K562 (cell line): ENCODE results near the gene CD93. TPM values are rescaled to one million over a fixed set of nuclear protein-coding genes. Genes with fewer than 3 reads are reported as not detected.

Source experiments
- ATAC-seq: fragments of 200-7000 bp; cut with Tn5 transposase; 3 replicates; pipeline ENCODE4 v1.9.1; 2020; ENCODE audit warnings: moderate library complexity
- BruUV-seq: library from RNA; stranded (reverse); fragments of 400-500 nt; replicated peaks from 2 replicates; lab custom pipeline; 2021; lab: Mats Ljungman, UMichigan
- CTCF ChIA-PET: fragments of 300-600 bp; formaldehyde crosslinking; extraction: SDS; loops from one replicate; lab custom pipeline; 2021; ENCODE audit warnings: low intra/inter-chr PET ratio; lab: Yijun Ruan, JAX
- POLR2A ChIA-PET: fragments of 300-600, 350-650 bp; sonication (Branson Sonifier 250); formaldehyde crosslinking; extraction: SDS; loops from one replicate; lab custom pipeline; 2021; ENCODE audit warnings: antibody characterized with exemption, inconsistent platforms; lab: Yijun Ruan, JAX
- DNase-seq, 4 experiments: peaks; one replicate each; pipeline versions ENCODE4 v3.0.0 to v3.0.0-alpha.2; 2011 to 2018; ENCODE audit warnings: low spot score in 3 of 4, mixed read lengths in 3 of 4; ENCODE audit errors: extremely low read depth in 1 of 4
- FAIRE-seq: peaks from 2 replicates; lab custom pipeline; 2011; peaks lifted over from hg19 to GRCh38; lab: Jason Lieb, UNC
- H2AFZ ChIP-seq: 2 replicates; pipeline ENCODE4 v1.6.0; 2011; ENCODE audit warnings: low read depth, low read length, control low read depth, inconsistent platforms
- H3K27ac ChIP-seq: fragments of 200-600 bp; 3 replicates; pipeline ENCODE4 v1.8.0; 2011; ENCODE audit warnings: low read depth, mild to moderate bottlenecking, control low read depth, inconsistent platforms, low read length, moderate library complexity, mixed read lengths; ENCODE audit errors: extremely low read depth
- H3K27me3 ChIP-seq, 2 experiments: fragments of 300-600 bp in 1 of 2; 2 replicates in 1 of 2; 3 replicates in 1 of 2; pipeline versions ENCODE4 v1.6.0 to v1.8.0; 2011; ENCODE audit warnings: inconsistent platforms in 2 of 2, low read length in 2 of 2, mild to moderate bottlenecking in 1 of 2, mixed read lengths in 1 of 2, moderate library complexity in 1 of 2; ENCODE audit not compliant: control insufficient read depth in 2 of 2, insufficient read depth in 2 of 2
- H3K36me3 ChIP-seq: fragments of 300-600 bp; 3 replicates; pipeline ENCODE4 v1.8.0; 2011; ENCODE audit warnings: mild to moderate bottlenecking, low read length, inconsistent platforms; ENCODE audit not compliant: control insufficient read depth, insufficient read depth
- H3K4me1 ChIP-seq, 2 experiments: fragments of 200-600 bp in 1 of 2; replicated peaks in 1 of 2; 2 replicates in 1 of 2; 3 replicates in 1 of 2; pipeline versions ENCODE4 v1.5.1 to v1.8.0; 2011; ENCODE audit warnings: inconsistent platforms in 2 of 2, low read length in 2 of 2, mild to moderate bottlenecking in 1 of 2, mixed read lengths in 1 of 2, moderate library complexity in 1 of 2; ENCODE audit not compliant: control insufficient read depth in 2 of 2, insufficient read depth in 2 of 2
- H3K4me2 ChIP-seq: 2 replicates; pipeline ENCODE4 v1.6.1; 2011; ENCODE audit warnings: low read length, control low read depth, inconsistent platforms, mixed read lengths; ENCODE audit not compliant: insufficient read depth
- H3K4me3 ChIP-seq: fragments of 200-600 bp; sonication (generic), shearing (Covaris generic); 2 replicates; pipeline ENCODE4 v1.5.1; 2016; ENCODE audit warnings: control low read depth, inconsistent platforms
- H3K79me2 ChIP-seq: fragments of 200-600 bp; 3 replicates; pipeline ENCODE4 v1.8.0; 2011; ENCODE audit warnings: low read length, inconsistent platforms; ENCODE audit not compliant: control insufficient read depth, insufficient read depth
- H3K9ac ChIP-seq, 2 experiments: 2 replicates each; pipeline versions ENCODE4 v1.6.0 to v1.6.1; 2011; ENCODE audit warnings: low read depth in 2 of 2, low read length in 2 of 2, control low read depth in 1 of 2, inconsistent platforms in 1 of 2, mild to moderate bottlenecking in 1 of 2, mixed read lengths in 1 of 2; ENCODE audit not compliant: insufficient read depth in 1 of 2
- H3K9me1 ChIP-seq: one replicate; pipeline ENCODE4 v1.6.0; 2011; ENCODE audit warnings: inconsistent platforms, mild to moderate bottlenecking, low read length, moderate library complexity; ENCODE audit not compliant: control insufficient read depth, insufficient read depth
- H3K9me3 ChIP-seq: replicated peaks from 2 replicates; pipeline ENCODE4 v1.5.1; 2011; ENCODE audit warnings: low read depth, low read length, inconsistent platforms; ENCODE audit not compliant: control insufficient read depth, insufficient read depth
- H4K20me1 ChIP-seq: replicated peaks from 2 replicates; pipeline ENCODE4 v1.6.1; 2011; ENCODE audit warnings: low read length, inconsistent platforms, mixed read lengths; ENCODE audit not compliant: control insufficient read depth, insufficient read depth
- ADNP ChIP-seq: fragments of 200-800 bp; sonication (Bioruptor generic); IDR thresholded peaks from 2 replicates; pipeline ENCODE4 v1.6.1; 2016; ENCODE audit warnings: missing genetic modification characterization, missing compliant biosample characterization
- BCL6 ChIP-seq: fragments of 250-450 bp; sonication (Bioruptor Pico); IDR thresholded peaks from 2 replicates; pipeline ENCODE4 v1.4.0; 2020
- DPF2 ChIP-seq: fragments of 450-650 bp; IDR thresholded peaks from 2 replicates; pipeline ENCODE4 v1.6.1; 2016
- MEIS2 ChIP-seq: fragments of 450-650 bp; IDR thresholded peaks from 2 replicates; pipeline ENCODE4 v1.6.1; 2014; ENCODE audit warnings: mild to moderate bottlenecking; ENCODE audit not compliant: partially characterized antibody
- NEUROD1 ChIP-seq: fragments of 150-350 bp; IDR thresholded peaks from 2 replicates; pipeline ENCODE4 v1.6.1; 2014; ENCODE audit warnings: borderline replicate concordance, low read length, low read depth; ENCODE audit not compliant: partially characterized antibody
- YBX1 ChIP-seq: fragments of 450-650 bp; IDR thresholded peaks from 2 replicates; pipeline ENCODE4 v1.7.1; 2016; ENCODE audit warnings: mild to moderate bottlenecking
- WGBS: fragments of 100-300 bp; shearing (Covaris generic); methylation state at CpG from one replicate; pipeline ENCODE4 v1.1.6; 2016; ENCODE audit warnings: low coverage, mixed read lengths; ENCODE audit not compliant: insufficient coverage; ENCODE audit errors: missing lambda C conversion rate; 5-methylcytosine and 5-hydroxymethylcytosine counted together
- in situ Hi-C: fragments of 300-500 bp; cut with MboI; formaldehyde crosslinking; loops from 4 replicates; pipeline ENCODE4 v1.15.0; 2018; ENCODE audit warnings: inconsistent platforms, mixed read lengths
- intact Hi-C: fragments of 100-400 bp; cut with micrococcal nuclease; formaldehyde crosslinking; loops from 2 replicates; pipeline ENCODE4 v1.14.2; 2022
- polyA plus RNA-seq, 8 experiments: library from polyadenylated mRNA; depleted of rRNA in 4 of 8; stranded (reverse) in 5 of 8; unstranded in 3 of 8; fragments of >200 nt; fragmentation: Nextera tagmentation in 2 of 8; fragmentation: Illumina TruSeq in 1 of 8; extraction: Ambion mirVana in 2 of 8; extraction: Trizol in 1 of 8; gene quantifications; 2 replicates each; pipeline versions ENCODE4 v1.2.1 to v1.2.3, GENCODE V29; 2011 to 2014; ENCODE audit warnings: inconsistent platforms in 1 of 8, missing spikeins in 1 of 8
- total RNA-seq, 7 experiments: library from RNA; depleted of rRNA in 6 of 7; stranded (reverse); fragments of >200 nt in 6 of 7; fragmentation: Illumina TruSeq in 2 of 7; extraction: Trizol in 2 of 7; gene quantifications; 2 replicates each; pipeline versions ENCODE4 v1.2.1 to v1.2.3, GENCODE V29; 2011 to 2021; ENCODE audit warnings: low replicate concordance in 1 of 7
- TF ChIP-seq, protein P1 (sequence below), 2 experiments: fragments of 450-650 bp; IDR thresholded peaks; 2 replicates each; pipeline ENCODE4 v1.6.1; 2018; ENCODE audit warnings: mild to moderate bottlenecking in 2 of 2, low read depth in 1 of 2; ENCODE audit not compliant: partially characterized antibody in 2 of 2
- TF ChIP-seq, protein P2 (sequence below), 3 experiments: fragments of 200-800 bp in 1 of 3; fragments of 250-450 bp in 1 of 3; fragments of 450-650 bp in 1 of 3; sonication (Bioruptor Pico) in 1 of 3; sonication (Bioruptor generic) in 1 of 3; formaldehyde crosslinking in 1 of 3; IDR thresholded peaks; 2 replicates each; pipeline versions ENCODE4 v1.6.1 to v1.8.0; 2016 to 2022; ENCODE audit warnings: mild to moderate bottlenecking in 2 of 3, missing genetic modification characterization in 2 of 3, missing compliant biosample characterization in 1 of 3, moderate library complexity in 1 of 3
- TF ChIP-seq, protein P3 (sequence below): fragments of 250-450 bp; sonication (Bioruptor Pico); IDR thresholded peaks from 2 replicates; pipeline ENCODE4 v1.4.0; 2020; ENCODE audit warnings: mild to moderate bottlenecking, moderate library complexity

Gene CD93
- total and polyA plus RNA-seq, 9 of the 15 experiments (the other 6 are each of a cell fraction or from before 2014, with no cell fraction given): 0.03 to 0.20 (median 0.05) TPM

DNA sequence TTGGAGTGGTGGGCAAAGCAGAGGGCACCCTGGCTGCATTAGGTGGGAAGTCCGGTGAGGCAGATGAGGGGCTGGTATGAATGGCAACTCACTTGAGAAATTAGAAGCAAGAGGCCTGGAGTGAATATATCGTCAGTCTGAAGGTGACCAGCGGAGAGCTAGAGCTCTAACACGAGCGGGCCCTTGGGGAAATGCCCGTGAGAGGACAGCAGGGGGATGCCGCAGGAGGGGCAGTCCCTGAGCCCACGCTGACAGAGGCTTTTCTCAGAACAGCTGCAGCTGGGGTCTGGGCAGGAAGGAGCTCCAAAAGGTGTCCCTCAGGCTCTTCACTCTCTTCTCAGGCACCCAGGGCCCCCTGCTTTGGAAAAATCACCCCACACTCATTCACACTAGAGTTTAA is 32.0 kb upstream of the CD93 start:
- Histone ChIP-seq H3K4me3 (no peak overlapping the region), H3K79me2 (no peaks in the 10 kb centered on the region), H3K9me1 (no peaks in the 10 kb centered on the region), H3K9ac (0 out of 4 replicates have a peak overlapping the region, but pooled peaks of 1 of the 2 experiments have one; percentile 46), H3K9me3 (no peaks in the 10 kb centered on the region), H3K27ac (no peak overlapping the region), H4K20me1 (no peaks in the 10 kb centered on the region), H3K4me1 (peaks cover 43 to 54% of the 10 kb centered on the region in 2 experiments), H3K4me2 (no peak overlapping the region), H2AFZ (no peak overlapping the region), H3K36me3 (no peaks in the 10 kb centered on the region), H3K27me3 (no peaks in the 10 kb centered on the region)
- BruUV-seq: no TSS peak
- in situ Hi-C loops (no loop called here), intact Hi-C loops (no loop called here)
- ATAC-seq (no peak), DNase-seq (no peak), FAIRE-seq (no peak)
- ChIA-PET CTCF (no interaction called here), POLR2A (interaction anchor here (1.3 kb wide), 1 partner anchor 13 kb away, joined by 6 read pairs; no protein-coding TSS in a partner anchor)
- 82% methylated on average over 7 of the region's 8 CpGs for WGBS
- no peak for TF ChIP-seq YBX1
- TF ChIP-seq DPF2: no peak
- no peak for TF ChIP-seq BCL6 (CRISPR knock-in tag)
- TF ChIP-seq MEIS2: no peak
- no peak for TF ChIP-seq ADNP (tag)
- no peak for TF ChIP-seq NEUROD1
- TF ChIP-seq, protein P1, sequence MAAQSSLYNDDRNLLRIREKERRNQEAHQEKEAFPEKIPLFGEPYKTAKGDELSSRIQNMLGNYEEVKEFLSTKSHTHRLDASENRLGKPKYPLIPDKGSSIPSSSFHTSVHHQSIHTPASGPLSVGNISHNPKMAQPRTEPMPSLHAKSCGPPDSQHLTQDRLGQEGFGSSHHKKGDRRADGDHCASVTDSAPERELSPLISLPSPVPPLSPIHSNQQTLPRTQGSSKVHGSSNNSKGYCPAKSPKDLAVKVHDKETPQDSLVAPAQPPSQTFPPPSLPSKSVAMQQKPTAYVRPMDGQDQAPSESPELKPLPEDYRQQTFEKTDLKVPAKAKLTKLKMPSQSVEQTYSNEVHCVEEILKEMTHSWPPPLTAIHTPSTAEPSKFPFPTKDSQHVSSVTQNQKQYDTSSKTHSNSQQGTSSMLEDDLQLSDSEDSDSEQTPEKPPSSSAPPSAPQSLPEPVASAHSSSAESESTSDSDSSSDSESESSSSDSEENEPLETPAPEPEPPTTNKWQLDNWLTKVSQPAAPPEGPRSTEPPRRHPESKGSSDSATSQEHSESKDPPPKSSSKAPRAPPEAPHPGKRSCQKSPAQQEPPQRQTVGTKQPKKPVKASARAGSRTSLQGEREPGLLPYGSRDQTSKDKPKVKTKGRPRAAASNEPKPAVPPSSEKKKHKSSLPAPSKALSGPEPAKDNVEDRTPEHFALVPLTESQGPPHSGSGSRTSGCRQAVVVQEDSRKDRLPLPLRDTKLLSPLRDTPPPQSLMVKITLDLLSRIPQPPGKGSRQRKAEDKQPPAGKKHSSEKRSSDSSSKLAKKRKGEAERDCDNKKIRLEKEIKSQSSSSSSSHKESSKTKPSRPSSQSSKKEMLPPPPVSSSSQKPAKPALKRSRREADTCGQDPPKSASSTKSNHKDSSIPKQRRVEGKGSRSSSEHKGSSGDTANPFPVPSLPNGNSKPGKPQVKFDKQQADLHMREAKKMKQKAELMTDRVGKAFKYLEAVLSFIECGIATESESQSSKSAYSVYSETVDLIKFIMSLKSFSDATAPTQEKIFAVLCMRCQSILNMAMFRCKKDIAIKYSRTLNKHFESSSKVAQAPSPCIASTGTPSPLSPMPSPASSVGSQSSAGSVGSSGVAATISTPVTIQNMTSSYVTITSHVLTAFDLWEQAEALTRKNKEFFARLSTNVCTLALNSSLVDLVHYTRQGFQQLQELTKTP (IDR thresholded peaks at IDR 0.05; ENCODE audit: low read depth in 1 of 2, partially characterized antibody in 2 of 2): no peak
- TF ChIP-seq, protein P2, sequence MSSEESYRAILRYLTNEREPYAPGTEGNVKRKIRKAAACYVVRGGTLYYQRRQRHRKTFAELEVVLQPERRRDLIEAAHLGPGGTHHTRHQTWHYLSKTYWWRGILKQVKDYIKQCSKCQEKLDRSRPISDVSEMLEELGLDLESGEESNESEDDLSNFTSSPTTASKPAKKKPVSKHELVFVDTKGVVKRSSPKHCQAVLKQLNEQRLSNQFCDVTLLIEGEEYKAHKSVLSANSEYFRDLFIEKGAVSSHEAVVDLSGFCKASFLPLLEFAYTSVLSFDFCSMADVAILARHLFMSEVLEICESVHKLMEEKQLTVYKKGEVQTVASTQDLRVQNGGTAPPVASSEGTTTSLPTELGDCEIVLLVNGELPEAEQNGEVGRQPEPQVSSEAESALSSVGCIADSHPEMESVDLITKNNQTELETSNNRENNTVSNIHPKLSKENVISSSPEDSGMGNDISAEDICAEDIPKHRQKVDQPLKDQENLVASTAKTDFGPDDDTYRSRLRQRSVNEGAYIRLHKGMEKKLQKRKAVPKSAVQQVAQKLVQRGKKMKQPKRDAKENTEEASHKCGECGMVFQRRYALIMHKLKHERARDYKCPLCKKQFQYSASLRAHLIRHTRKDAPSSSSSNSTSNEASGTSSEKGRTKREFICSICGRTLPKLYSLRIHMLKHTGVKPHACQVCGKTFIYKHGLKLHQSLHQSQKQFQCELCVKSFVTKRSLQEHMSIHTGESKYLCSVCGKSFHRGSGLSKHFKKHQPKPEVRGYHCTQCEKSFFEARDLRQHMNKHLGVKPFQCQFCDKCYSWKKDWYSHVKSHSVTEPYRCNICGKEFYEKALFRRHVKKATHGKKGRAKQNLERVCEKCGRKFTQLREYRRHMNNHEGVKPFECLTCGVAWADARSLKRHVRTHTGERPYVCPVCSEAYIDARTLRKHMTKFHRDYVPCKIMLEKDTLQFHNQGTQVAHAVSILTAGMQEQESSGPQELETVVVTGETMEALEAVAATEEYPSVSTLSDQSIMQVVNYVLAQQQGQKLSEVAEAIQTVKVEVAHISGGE (CRISPR knock-in tag; IDR thresholded peaks at IDR 0.05): no peak
- TF ChIP-seq, protein P3, sequence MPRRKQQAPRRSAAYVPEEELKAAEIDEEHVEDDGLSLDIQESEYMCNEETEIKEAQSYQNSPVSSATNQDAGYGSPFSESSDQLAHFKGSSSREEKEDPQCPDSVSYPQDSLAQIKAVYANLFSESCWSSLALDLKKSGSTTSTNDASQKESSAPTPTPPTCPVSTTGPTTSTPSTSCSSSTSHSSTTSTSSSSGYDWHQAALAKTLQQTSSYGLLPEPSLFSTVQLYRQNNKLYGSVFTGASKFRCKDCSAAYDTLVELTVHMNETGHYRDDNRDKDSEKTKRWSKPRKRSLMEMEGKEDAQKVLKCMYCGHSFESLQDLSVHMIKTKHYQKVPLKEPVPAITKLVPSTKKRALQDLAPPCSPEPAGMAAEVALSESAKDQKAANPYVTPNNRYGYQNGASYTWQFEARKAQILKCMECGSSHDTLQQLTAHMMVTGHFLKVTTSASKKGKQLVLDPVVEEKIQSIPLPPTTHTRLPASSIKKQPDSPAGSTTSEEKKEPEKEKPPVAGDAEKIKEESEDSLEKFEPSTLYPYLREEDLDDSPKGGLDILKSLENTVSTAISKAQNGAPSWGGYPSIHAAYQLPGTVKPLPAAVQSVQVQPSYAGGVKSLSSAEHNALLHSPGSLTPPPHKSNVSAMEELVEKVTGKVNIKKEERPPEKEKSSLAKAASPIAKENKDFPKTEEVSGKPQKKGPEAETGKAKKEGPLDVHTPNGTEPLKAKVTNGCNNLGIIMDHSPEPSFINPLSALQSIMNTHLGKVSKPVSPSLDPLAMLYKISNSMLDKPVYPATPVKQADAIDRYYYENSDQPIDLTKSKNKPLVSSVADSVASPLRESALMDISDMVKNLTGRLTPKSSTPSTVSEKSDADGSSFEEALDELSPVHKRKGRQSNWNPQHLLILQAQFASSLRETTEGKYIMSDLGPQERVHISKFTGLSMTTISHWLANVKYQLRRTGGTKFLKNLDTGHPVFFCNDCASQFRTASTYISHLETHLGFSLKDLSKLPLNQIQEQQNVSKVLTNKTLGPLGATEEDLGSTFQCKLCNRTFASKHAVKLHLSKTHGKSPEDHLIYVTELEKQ: no peak
